ENCODE results near the gene MRPL37. TPM values are rescaled to one million over a fixed set of nuclear protein-coding genes. Genes with fewer than 3 reads are reported as not detected.

MRPL37 gene
- total RNA-seq, 4 donors from 2014 or later = 63.2 to 83.3 (median 75.3) TPM

- 75% methylated on average over 7 of the region's 9 CpGs for WGBS
- H3K27ac ChIP-seq = no peak overlapping the region
- H3K27me3 ChIP-seq = no peaks in the 10 kb centered on the region
- TF ChIP-seq POLR2A (IDR thresholded peaks at IDR 0.05) (no peak), POLR2AphosphoS5 (IDR thresholded peaks at IDR 0.05) (no peak)
- TF ChIP-seq, protein P1, sequence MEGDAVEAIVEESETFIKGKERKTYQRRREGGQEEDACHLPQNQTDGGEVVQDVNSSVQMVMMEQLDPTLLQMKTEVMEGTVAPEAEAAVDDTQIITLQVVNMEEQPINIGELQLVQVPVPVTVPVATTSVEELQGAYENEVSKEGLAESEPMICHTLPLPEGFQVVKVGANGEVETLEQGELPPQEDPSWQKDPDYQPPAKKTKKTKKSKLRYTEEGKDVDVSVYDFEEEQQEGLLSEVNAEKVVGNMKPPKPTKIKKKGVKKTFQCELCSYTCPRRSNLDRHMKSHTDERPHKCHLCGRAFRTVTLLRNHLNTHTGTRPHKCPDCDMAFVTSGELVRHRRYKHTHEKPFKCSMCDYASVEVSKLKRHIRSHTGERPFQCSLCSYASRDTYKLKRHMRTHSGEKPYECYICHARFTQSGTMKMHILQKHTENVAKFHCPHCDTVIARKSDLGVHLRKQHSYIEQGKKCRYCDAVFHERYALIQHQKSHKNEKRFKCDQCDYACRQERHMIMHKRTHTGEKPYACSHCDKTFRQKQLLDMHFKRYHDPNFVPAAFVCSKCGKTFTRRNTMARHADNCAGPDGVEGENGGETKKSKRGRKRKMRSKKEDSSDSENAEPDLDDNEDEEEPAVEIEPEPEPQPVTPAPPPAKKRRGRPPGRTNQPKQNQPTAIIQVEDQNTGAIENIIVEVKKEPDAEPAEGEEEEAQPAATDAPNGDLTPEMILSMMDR (IDR thresholded peaks at IDR 0.05) = no peak
- DNase-seq (ENCODE audit: low spot score in 2 of 2) = no peak
- no peak overlapping the region for H3K4me3 ChIP-seq
- no peaks in the 10 kb centered on the region for H3K4me1 ChIP-seq
- no peaks in the 10 kb centered on the region for H3K9me3 ChIP-seq
- H3K36me3 ChIP-seq = peaks cover 27% of the 10 kb centered on the region
Observed at GRCh38 chr1:54178296-54179070, 21.5 kb upstream of the MRPL37 start.

- H3K36me3 ChIP-seq = peaks cover 27% of the 10 kb centered on the region
- no peaks in the 10 kb centered on the region for H3K9me3 ChIP-seq
- TF ChIP-seq EP300 (IDR thresholded peaks at IDR 0.05) = no peak
- TF ChIP-seq POLR2A (IDR thresholded peaks at IDR 0.05) = no peak
- no peak for TF ChIP-seq POLR2AphosphoS5 (IDR thresholded peaks at IDR 0.05)
- TF ChIP-seq, protein P1 (IDR thresholded peaks at IDR 0.05) = no peak
- H3K4me1 ChIP-seq = no peaks in the 10 kb centered on the region
- H3K4me3 ChIP-seq = no peak overlapping the region
- 89% methylated on average over 5 of the region's 5 CpGs for WGBS
- no peak for DNase-seq (ENCODE audit: low spot score in 2 of 2)
- no peak overlapping the region for H3K27ac ChIP-seq
- no peaks in the 10 kb centered on the region for H3K27me3 ChIP-seq
Observed at GRCh38 chr1:54180701-54181360, 19.1 kb upstream of the MRPL37 start.

- Histone ChIP-seq H3K9me3 (no peaks in the 10 kb centered on the region), H3K4me1 (no peaks in the 10 kb centered on the region), H3K27me3 (no peaks in the 10 kb centered on the region), H3K4me3 (no peak overlapping the region), H3K27ac (no peak overlapping the region), H3K36me3 (peaks cover 44% of the 10 kb centered on the region)
- 94% methylated on average over 3 of the region's 3 CpGs for WGBS
- no peak for TF ChIP-seq POLR2AphosphoS5 (IDR thresholded peaks at IDR 0.05)
- no peak for TF ChIP-seq POLR2A (IDR thresholded peaks at IDR 0.05)
- no peak for TF ChIP-seq EP300 (IDR thresholded peaks at IDR 0.05)
- TF ChIP-seq, protein P1 (IDR thresholded peaks at IDR 0.05) = no peak
- no peak for DNase-seq (ENCODE audit: low spot score in 2 of 2)
Observed at GRCh38 chr1:54186056-54186455, 13.9 kb upstream of the MRPL37 start.

DNA sequence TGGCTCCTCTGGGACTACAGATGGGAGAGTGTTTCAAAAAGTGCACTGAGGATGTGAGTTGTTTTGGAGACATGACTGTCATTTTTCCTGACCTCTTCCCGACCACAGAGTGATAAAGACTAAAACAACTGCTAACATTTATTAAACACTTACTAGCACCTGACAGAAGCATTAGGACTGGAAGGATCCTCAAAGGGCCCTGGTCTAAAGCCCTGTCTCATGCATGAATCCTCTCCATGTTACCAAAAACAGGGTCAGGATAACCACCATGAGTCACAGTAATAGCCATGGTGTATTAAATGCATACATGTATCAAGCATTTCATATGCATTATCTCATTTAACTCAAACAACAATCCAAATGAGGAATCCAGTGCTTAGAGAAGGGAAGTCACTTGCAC lies 11.7 kb upstream of the MRPL37 start:
- DNase-seq (ENCODE audit: low spot score in 2 of 2) = no peak
- peaks cover 47% of the 10 kb centered on the region for H3K36me3 ChIP-seq
- H3K4me3 ChIP-seq = no peak overlapping the region
- WGBS = 80% methylated on average over 1 of the region's 1 CpG
- H3K9me3 ChIP-seq = no peaks in the 10 kb centered on the region
- H3K27ac ChIP-seq = no peak overlapping the region
- H3K4me1 ChIP-seq = no peaks in the 10 kb centered on the region
- no peaks in the 10 kb centered on the region for H3K27me3 ChIP-seq
- TF ChIP-seq, protein P1 (IDR thresholded peaks at IDR 0.05) = no peak
- TF ChIP-seq POLR2A (IDR thresholded peaks at IDR 0.05) = no peak
- no peak for TF ChIP-seq POLR2AphosphoS5 (IDR thresholded peaks at IDR 0.05)
- no peak for TF ChIP-seq EP300 (IDR thresholded peaks at IDR 0.05)

GRCh38 chr1:54190526-54190925 lies 9.4 kb upstream of the MRPL37 start:
- Histone ChIP-seq H3K4me1 (no peaks in the 10 kb centered on the region), H3K27me3 (no peaks in the 10 kb centered on the region), H3K4me3 (no peak overlapping the region), H3K36me3 (peaks cover 70% of the 10 kb centered on the region), H3K27ac (no peak overlapping the region), H3K9me3 (no peaks in the 10 kb centered on the region)
- no peak for DNase-seq (ENCODE audit: low spot score in 2 of 2)
- WGBS = 92% methylated on average over 8 of the region's 9 CpGs
- TF ChIP-seq EP300 (IDR thresholded peaks at IDR 0.05) = no peak
- no peak for TF ChIP-seq POLR2A (IDR thresholded peaks at IDR 0.05)
- TF ChIP-seq POLR2AphosphoS5 (IDR thresholded peaks at IDR 0.05) = no peak
- TF ChIP-seq, protein P1 (IDR thresholded peaks at IDR 0.05) = no peak

All from suprapubic skin (tissue), 4 donors.